ENCODE results near the gene ZNF467.

ZNF467 gene

DNA sequence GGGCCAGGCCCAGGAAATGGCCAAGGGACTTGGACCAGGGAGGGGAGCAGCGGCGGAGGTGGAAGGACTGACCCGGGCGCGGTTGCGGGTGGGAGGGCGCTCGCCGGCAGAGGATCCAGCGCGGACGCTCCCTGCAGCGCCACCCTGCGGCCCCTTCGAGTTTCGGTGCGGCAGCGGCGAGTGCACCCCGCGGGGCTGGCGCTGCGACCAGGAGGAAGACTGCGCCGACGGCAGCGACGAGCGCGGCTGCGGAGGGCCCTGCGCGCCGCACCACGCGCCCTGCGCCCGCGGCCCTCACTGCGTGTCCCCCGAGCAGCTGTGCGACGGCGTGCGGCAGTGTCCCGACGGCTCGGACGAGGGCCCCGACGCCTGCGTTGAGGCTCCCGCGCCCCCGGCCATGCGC is 16.8 kb upstream of the ZNF467 start:
- H3K4me1 ChIP-seq (ENCODE audit: control insufficient read depth in 2 of 2, insufficient read depth in 1 of 2, low read depth in 1 of 2, low read length in 2 of 2) = peaks cover 23 to 33% of the 10 kb centered on the region in 2 donors
- H2BK120ac ChIP-seq (ENCODE audit: low read depth, low read length) = no peak overlapping the region
- peak overlapping the region; percentile 93 for H3K18ac ChIP-seq (ENCODE audit: low read length)
- no peaks in the 10 kb centered on the region for H3K79me1 ChIP-seq (ENCODE audit: low read depth, low read length)
- peak overlapping the region; percentile 86 for H3K23ac ChIP-seq (ENCODE audit: low read depth, low read length, poor library complexity)
- H3K36me3 ChIP-seq (replicated peaks in 1 of 2; ENCODE audit: control insufficient read depth in 2 of 2, insufficient read depth in 2 of 2, low read length in 2 of 2) = no peaks in the 10 kb centered on the region
- peak overlapping the region; percentile 60 for H3K4me2 ChIP-seq (ENCODE audit: insufficient read depth, low read length, poor library complexity, severe bottlenecking)
- no peak overlapping the region for H2AK5ac ChIP-seq (ENCODE audit: low read depth, low read length)
- H3K4me3 ChIP-seq (ENCODE audit: low read length in 2 of 2) = peak overlapping the region in 1 of 2 donors; percentile 44
- peak overlapping the region; percentile 14 for H3K14ac ChIP-seq (ENCODE audit: low read length)
- no peak overlapping the region for H3K4ac ChIP-seq (ENCODE audit: low read length)
- no CpG with 5 or more reads among the region's 56 CpGs for WGBS, 2 donors (ENCODE audit: extremely low coverage in 2 of 2, insufficient read length in 2 of 2, insufficient replicate concordance in 1 of 2)
- peak overlapping the region; percentile 70 for H3K9ac ChIP-seq (ENCODE audit: low read depth, low read length, poor library complexity)
- no peak overlapping the region for H2BK5ac ChIP-seq (ENCODE audit: low read length)
- H2AFZ ChIP-seq (ENCODE audit: low read length) = no peak overlapping the region
- H2BK12ac ChIP-seq (ENCODE audit: low read length) = no peak overlapping the region
- no peak overlapping the region for H4K91ac ChIP-seq (ENCODE audit: low read depth, low read length, poor library complexity)
- no peak for DNase-seq (ENCODE audit: low spot score)
- peaks cover 0 to 31% (median 0%) of the 10 kb centered on the region in 3 experiments for H3K27me3 ChIP-seq (ENCODE audit: control insufficient read depth in 3 of 3, insufficient read depth in 3 of 3, low read depth in 1 of 3, low read length in 3 of 3)
- H2BK15ac ChIP-seq (ENCODE audit: low read length) = no peak overlapping the region
- no peak overlapping the region for H4K8ac ChIP-seq (ENCODE audit: low read depth, low read length)
- no peak overlapping the region for H3K27ac ChIP-seq (replicated peaks; ENCODE audit: low read length)
- H3K9me3 ChIP-seq (replicated peaks in 1 of 2; ENCODE audit: control insufficient read depth in 2 of 2, insufficient read depth in 1 of 2, low read depth in 1 of 2, low read length in 2 of 2) = no peaks in the 10 kb centered on the region

DNA sequence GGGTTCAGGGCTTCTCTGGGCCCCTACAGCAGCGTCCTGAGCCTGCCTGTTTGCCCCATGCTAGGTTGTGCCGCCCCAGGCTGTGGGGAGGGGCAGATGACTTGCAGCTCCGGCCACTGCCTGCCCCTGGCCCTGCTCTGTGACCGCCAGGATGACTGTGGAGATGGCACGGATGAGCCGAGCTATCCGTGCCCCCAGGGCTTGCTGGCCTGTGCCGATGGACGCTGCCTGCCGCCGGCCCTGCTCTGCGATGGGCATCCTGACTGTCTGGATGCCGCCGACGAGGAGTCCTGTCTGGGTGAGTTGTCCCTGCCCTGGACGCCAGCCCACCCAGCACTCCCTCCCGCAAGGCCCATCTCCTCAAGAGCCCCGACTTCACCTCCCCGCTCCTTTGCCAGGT is 15.7 kb upstream of the ZNF467 start:
- Histone ChIP-seq H2BK120ac (ENCODE audit: low read depth, low read length) (no peak overlapping the region), H3K23ac (ENCODE audit: low read depth, low read length, poor library complexity) (peak overlapping the region; percentile 94), H3K4me1 (ENCODE audit: control insufficient read depth in 2 of 2, insufficient read depth in 1 of 2, low read depth in 1 of 2, low read length in 2 of 2) (peaks cover 17 to 26% of the 10 kb centered on the region in 2 donors), H3K4me3 (ENCODE audit: low read length in 2 of 2) (no peak overlapping the region), H2BK5ac (ENCODE audit: low read length) (peak overlapping the region; percentile 31), H3K36me3 (replicated peaks in 1 of 2; ENCODE audit: control insufficient read depth in 2 of 2, insufficient read depth in 2 of 2, low read length in 2 of 2) (no peaks in the 10 kb centered on the region), H4K8ac (ENCODE audit: low read depth, low read length) (no peak overlapping the region), H3K27ac (replicated peaks; ENCODE audit: low read length) (no peak overlapping the region), H3K79me1 (ENCODE audit: low read depth, low read length) (no peaks in the 10 kb centered on the region), H3K18ac (ENCODE audit: low read length) (peak overlapping the region; percentile 52), H2AK5ac (ENCODE audit: low read depth, low read length) (peak overlapping the region; percentile 93), H2BK12ac (ENCODE audit: low read length) (peak overlapping the region; percentile 52), H3K9ac (ENCODE audit: low read depth, low read length, poor library complexity) (peak overlapping the region; percentile 55), H3K9me3 (replicated peaks in 1 of 2; ENCODE audit: control insufficient read depth in 2 of 2, insufficient read depth in 1 of 2, low read depth in 1 of 2, low read length in 2 of 2) (no peaks in the 10 kb centered on the region), H2BK15ac (ENCODE audit: low read length) (peak overlapping the region; percentile 97), H3K14ac (ENCODE audit: low read length) (peak overlapping the region; percentile 97), H3K4ac (ENCODE audit: low read length) (peak overlapping the region; percentile 41), H3K4me2 (ENCODE audit: insufficient read depth, low read length, poor library complexity, severe bottlenecking) (no peak overlapping the region), H3K27me3 (ENCODE audit: control insufficient read depth in 3 of 3, insufficient read depth in 3 of 3, low read depth in 1 of 3, low read length in 3 of 3) (peaks cover 0 to 31% (median 0%) of the 10 kb centered on the region in 3 experiments), H2AFZ (ENCODE audit: low read length) (peak overlapping the region; percentile 63), H4K91ac (ENCODE audit: low read depth, low read length, poor library complexity) (no peak overlapping the region)
- no peak for DNase-seq (ENCODE audit: low spot score)
- no CpG with 5 or more reads among the region's 19 CpGs for WGBS, 2 donors (ENCODE audit: extremely low coverage in 2 of 2, insufficient read length in 2 of 2, insufficient replicate concordance in 1 of 2)

DNA sequence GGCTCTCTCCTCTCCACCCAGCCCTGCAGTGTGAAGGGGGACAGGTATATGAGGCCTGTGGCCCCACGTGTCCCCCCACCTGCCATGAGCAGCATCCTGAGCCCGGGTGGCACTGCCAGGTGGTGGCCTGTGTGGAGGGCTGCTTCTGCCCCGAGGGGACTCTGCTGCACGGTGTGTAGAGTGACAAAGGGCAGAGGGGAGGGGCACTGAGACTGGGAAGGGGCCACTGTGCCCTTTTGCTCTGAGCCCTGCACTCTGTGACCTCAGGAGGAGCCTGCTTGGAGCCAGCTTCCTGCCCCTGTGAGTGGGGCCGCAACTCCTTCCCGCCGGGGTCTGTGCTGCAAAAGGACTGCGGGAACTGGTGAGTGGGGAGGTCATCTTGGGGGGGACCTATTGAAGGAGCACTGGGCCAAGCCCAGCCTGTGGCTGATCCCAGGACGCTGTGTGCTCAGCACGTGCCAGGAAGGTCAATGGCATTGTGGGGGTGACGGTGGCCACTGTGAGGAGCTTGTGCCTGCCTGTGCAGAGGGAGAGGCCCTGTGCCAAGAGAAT is 15.0 kb upstream of the ZNF467 start:
- H3K9ac ChIP-seq (ENCODE audit: low read depth, low read length, poor library complexity) = peak overlapping the region; percentile 24
- H3K18ac ChIP-seq (ENCODE audit: low read length) = no peak overlapping the region
- H3K27me3 ChIP-seq (ENCODE audit: control insufficient read depth in 3 of 3, insufficient read depth in 3 of 3, low read depth in 1 of 3, low read length in 3 of 3) = peaks cover 0 to 31% (median 0%) of the 10 kb centered on the region in 3 experiments
- peaks cover 17 to 31% of the 10 kb centered on the region in 2 donors for H3K4me1 ChIP-seq (ENCODE audit: control insufficient read depth in 2 of 2, insufficient read depth in 1 of 2, low read depth in 1 of 2, low read length in 2 of 2)
- peak overlapping the region; percentile 60 for H3K14ac ChIP-seq (ENCODE audit: low read length)
- H2AK5ac ChIP-seq (ENCODE audit: low read depth, low read length) = peak overlapping the region; percentile 93
- WGBS, 2 donors (ENCODE audit: extremely low coverage in 2 of 2, insufficient read length in 2 of 2, insufficient replicate concordance in 1 of 2) = no CpG with 5 or more reads among the region's 11 CpGs
- H3K4me2 ChIP-seq (ENCODE audit: insufficient read depth, low read length, poor library complexity, severe bottlenecking) = no peak overlapping the region
- no peaks in the 10 kb centered on the region for H3K36me3 ChIP-seq (replicated peaks in 1 of 2; ENCODE audit: control insufficient read depth in 2 of 2, insufficient read depth in 2 of 2, low read length in 2 of 2)
- H4K91ac ChIP-seq (ENCODE audit: low read depth, low read length, poor library complexity) = no peak overlapping the region
- no peak overlapping the region for H2BK5ac ChIP-seq (ENCODE audit: low read length)
- no peak overlapping the region for H4K8ac ChIP-seq (ENCODE audit: low read depth, low read length)
- peak overlapping the region; percentile 97 for H2BK15ac ChIP-seq (ENCODE audit: low read length)
- H2BK12ac ChIP-seq (ENCODE audit: low read length) = no peak overlapping the region
- no peaks in the 10 kb centered on the region for H3K79me1 ChIP-seq (ENCODE audit: low read depth, low read length)
- H3K27ac ChIP-seq (replicated peaks; ENCODE audit: low read length) = no peak overlapping the region
- DNase-seq (ENCODE audit: low spot score) = no peak
- H2BK120ac ChIP-seq (ENCODE audit: low read depth, low read length) = peak overlapping the region; percentile 50
- no peaks in the 10 kb centered on the region for H3K9me3 ChIP-seq (replicated peaks in 1 of 2; ENCODE audit: control insufficient read depth in 2 of 2, insufficient read depth in 1 of 2, low read depth in 1 of 2, low read length in 2 of 2)
- H3K23ac ChIP-seq (ENCODE audit: low read depth, low read length, poor library complexity) = peak overlapping the region; percentile 9
- peak overlapping the region in 1 of 2 donors; percentile 31 for H3K4me3 ChIP-seq (ENCODE audit: low read length in 2 of 2)
- no peak overlapping the region for H3K4ac ChIP-seq (ENCODE audit: low read length)
- peak overlapping the region; percentile 63 for H2AFZ ChIP-seq (ENCODE audit: low read length)

DNA sequence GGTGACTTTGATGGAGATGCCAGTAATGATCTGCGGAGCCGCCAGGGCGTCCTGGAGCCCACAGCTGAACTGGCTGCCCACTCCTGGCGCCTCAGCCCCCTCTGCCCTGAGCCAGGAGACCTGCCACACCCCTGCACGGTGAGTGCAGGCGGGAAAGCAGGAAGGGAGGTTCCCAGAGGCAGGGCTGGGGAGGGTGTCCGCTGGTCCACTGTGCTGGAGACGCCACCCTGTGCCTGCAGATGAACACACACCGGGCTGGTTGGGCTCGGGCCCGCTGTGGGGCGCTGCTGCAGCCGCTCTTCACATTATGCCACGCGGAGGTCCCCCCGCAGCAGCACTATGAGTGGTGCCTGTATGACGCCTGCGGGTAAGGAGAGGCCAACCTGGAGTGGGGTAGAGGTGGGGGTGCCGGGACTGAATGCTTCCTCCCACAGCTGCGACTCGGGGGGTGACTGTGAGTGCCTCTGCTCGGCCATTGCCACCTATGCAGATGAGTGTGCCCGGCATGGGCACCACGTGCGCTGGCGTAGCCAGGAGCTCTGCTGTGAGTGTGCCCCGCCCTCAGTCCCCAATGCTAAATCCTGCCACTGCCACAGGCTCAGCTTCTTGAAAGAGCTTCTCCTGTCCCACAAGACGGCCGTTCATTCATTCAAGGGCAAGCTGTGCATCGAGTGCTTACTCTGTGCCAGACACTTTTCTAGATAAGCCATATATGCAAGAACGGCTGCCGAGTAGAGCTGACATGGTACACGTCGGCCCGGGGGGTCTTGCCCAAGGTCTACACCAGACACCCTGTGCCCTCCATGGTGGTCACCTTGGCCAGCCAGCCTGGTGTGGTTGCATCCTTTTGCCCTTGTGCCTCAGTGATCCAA is 14.3 kb upstream of the ZNF467 start:
- no peak overlapping the region for H2BK5ac ChIP-seq (ENCODE audit: low read length)
- DNase-seq (ENCODE audit: low spot score) = no peak
- H3K27ac ChIP-seq (replicated peaks; ENCODE audit: low read length) = no peak overlapping the region

More for the DNA sequence above, 14.3 kb upstream of the ZNF467 start:
- Histone ChIP-seq H2BK12ac (ENCODE audit: low read length) (no peak overlapping the region), H3K4ac (ENCODE audit: low read length) (no peak overlapping the region), H4K91ac (ENCODE audit: low read depth, low read length, poor library complexity) (no peak overlapping the region), H3K14ac (ENCODE audit: low read length) (peak overlapping the region; percentile 60), H3K27me3 (ENCODE audit: control insufficient read depth in 3 of 3, insufficient read depth in 3 of 3, low read depth in 1 of 3, low read length in 3 of 3) (peaks cover 0 to 31% (median 0%) of the 10 kb centered on the region in 3 experiments), H2AK5ac (ENCODE audit: low read depth, low read length) (peak overlapping the region; percentile 93), H3K4me3 (ENCODE audit: low read length in 2 of 2) (no peak overlapping the region), H4K8ac (ENCODE audit: low read depth, low read length) (no peak overlapping the region), H3K18ac (ENCODE audit: low read length) (peak overlapping the region; percentile 11), H2BK120ac (ENCODE audit: low read depth, low read length) (no peak overlapping the region), H2AFZ (ENCODE audit: low read length) (no peak overlapping the region), H3K4me1 (ENCODE audit: control insufficient read depth in 2 of 2, insufficient read depth in 1 of 2, low read depth in 1 of 2, low read length in 2 of 2) (peaks cover 20 to 35% of the 10 kb centered on the region in 2 donors), H3K79me1 (ENCODE audit: low read depth, low read length) (no peaks in the 10 kb centered on the region), H2BK15ac (ENCODE audit: low read length) (peak overlapping the region; percentile 97), H3K4me2 (ENCODE audit: insufficient read depth, low read length, poor library complexity, severe bottlenecking) (no peak overlapping the region), H3K9ac (ENCODE audit: low read depth, low read length, poor library complexity) (peak overlapping the region; percentile 63), H3K9me3 (replicated peaks in 1 of 2; ENCODE audit: control insufficient read depth in 2 of 2, insufficient read depth in 1 of 2, low read depth in 1 of 2, low read length in 2 of 2) (no peaks in the 10 kb centered on the region), H3K36me3 (replicated peaks in 1 of 2; ENCODE audit: control insufficient read depth in 2 of 2, insufficient read depth in 2 of 2, low read length in 2 of 2) (no peaks in the 10 kb centered on the region), H3K23ac (ENCODE audit: low read depth, low read length, poor library complexity) (peak overlapping the region; percentile 45)
- WGBS, 2 donors (ENCODE audit: extremely low coverage in 2 of 2, insufficient read length in 2 of 2, insufficient replicate concordance in 1 of 2) = no CpG with 5 or more reads among the region's 35 CpGs
